ENCODE data around the gene AMDHD2. TPM values are rescaled to one million over a fixed set of nuclear protein-coding genes. Genes with fewer than 3 reads are reported as not detected.

The AMDHD2 gene
- total and polyA plus RNA-seq, 2 experiments from 2014 or later, result 20.2 to 68.1 TPM

DNA sequence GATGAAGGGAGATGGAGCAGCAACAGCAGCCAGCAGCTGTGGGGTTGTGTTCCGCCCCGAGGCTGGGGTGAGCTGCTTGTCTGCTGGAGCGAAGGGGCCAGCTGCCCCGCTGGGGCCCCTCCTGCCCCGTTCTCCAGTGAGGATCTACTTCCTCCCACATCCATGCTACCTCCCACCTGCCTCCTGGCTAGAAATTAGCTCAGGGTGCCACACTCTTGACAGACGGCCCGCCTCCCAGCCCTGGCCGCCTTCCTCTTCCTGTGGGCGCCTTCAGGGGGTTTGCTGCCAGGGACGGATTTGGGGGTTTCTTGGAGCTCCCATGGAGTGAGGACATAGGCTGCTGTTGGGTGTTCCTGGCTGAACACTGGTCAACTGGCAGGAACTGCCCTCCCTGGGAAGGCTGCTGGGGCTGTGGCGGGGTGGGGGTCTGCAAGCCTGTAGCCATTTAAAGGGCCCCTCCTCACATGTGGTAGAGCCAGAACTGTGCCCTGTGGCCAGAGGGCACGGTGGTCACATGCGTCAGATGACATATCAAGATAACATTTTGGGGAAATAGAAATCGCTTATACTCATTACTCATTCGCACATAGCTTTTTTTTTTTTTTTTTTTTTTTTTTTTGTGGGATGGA, 32.2 kb upstream of the AMDHD2 start:
- H3K79me2 ChIP-seq (replicated peaks; ENCODE audit: insufficient read depth), result 0 out of 2 replicates have a peak, but pooled peaks cover 3% of the 10 kb centered on the region
- no peaks in the 10 kb centered on the region for H3K36me3 ChIP-seq (ENCODE audit: insufficient read depth)
- H4K20me1 ChIP-seq (replicated peaks; ENCODE audit: insufficient read depth), result no peaks in the 10 kb centered on the region; the same call in 1 of the 2 replicates
- no peak overlapping the region for H3K27ac ChIP-seq (ENCODE audit: low read depth)
- no peak for ATAC-seq
- H3K4me3 ChIP-seq, result no peak overlapping the region
- no peak overlapping the region for H3K27ac Mint-ChIP-seq
- peaks cover 20% of the 10 kb centered on the region for H3K4me1 Mint-ChIP-seq
- no peaks in the 10 kb centered on the region for H3K4me1 ChIP-seq (ENCODE audit: insufficient read depth)
- TF ChIP-seq CREB1 (CRISPR knock-in tag; IDR thresholded peaks at IDR 0.05; ENCODE audit: low read depth), result no peak
- TF ChIP-seq ZNF331 (CRISPR knock-in tag; IDR thresholded peaks at IDR 0.05; ENCODE audit: low read depth), result no peak
- TF ChIP-seq, protein P1, sequence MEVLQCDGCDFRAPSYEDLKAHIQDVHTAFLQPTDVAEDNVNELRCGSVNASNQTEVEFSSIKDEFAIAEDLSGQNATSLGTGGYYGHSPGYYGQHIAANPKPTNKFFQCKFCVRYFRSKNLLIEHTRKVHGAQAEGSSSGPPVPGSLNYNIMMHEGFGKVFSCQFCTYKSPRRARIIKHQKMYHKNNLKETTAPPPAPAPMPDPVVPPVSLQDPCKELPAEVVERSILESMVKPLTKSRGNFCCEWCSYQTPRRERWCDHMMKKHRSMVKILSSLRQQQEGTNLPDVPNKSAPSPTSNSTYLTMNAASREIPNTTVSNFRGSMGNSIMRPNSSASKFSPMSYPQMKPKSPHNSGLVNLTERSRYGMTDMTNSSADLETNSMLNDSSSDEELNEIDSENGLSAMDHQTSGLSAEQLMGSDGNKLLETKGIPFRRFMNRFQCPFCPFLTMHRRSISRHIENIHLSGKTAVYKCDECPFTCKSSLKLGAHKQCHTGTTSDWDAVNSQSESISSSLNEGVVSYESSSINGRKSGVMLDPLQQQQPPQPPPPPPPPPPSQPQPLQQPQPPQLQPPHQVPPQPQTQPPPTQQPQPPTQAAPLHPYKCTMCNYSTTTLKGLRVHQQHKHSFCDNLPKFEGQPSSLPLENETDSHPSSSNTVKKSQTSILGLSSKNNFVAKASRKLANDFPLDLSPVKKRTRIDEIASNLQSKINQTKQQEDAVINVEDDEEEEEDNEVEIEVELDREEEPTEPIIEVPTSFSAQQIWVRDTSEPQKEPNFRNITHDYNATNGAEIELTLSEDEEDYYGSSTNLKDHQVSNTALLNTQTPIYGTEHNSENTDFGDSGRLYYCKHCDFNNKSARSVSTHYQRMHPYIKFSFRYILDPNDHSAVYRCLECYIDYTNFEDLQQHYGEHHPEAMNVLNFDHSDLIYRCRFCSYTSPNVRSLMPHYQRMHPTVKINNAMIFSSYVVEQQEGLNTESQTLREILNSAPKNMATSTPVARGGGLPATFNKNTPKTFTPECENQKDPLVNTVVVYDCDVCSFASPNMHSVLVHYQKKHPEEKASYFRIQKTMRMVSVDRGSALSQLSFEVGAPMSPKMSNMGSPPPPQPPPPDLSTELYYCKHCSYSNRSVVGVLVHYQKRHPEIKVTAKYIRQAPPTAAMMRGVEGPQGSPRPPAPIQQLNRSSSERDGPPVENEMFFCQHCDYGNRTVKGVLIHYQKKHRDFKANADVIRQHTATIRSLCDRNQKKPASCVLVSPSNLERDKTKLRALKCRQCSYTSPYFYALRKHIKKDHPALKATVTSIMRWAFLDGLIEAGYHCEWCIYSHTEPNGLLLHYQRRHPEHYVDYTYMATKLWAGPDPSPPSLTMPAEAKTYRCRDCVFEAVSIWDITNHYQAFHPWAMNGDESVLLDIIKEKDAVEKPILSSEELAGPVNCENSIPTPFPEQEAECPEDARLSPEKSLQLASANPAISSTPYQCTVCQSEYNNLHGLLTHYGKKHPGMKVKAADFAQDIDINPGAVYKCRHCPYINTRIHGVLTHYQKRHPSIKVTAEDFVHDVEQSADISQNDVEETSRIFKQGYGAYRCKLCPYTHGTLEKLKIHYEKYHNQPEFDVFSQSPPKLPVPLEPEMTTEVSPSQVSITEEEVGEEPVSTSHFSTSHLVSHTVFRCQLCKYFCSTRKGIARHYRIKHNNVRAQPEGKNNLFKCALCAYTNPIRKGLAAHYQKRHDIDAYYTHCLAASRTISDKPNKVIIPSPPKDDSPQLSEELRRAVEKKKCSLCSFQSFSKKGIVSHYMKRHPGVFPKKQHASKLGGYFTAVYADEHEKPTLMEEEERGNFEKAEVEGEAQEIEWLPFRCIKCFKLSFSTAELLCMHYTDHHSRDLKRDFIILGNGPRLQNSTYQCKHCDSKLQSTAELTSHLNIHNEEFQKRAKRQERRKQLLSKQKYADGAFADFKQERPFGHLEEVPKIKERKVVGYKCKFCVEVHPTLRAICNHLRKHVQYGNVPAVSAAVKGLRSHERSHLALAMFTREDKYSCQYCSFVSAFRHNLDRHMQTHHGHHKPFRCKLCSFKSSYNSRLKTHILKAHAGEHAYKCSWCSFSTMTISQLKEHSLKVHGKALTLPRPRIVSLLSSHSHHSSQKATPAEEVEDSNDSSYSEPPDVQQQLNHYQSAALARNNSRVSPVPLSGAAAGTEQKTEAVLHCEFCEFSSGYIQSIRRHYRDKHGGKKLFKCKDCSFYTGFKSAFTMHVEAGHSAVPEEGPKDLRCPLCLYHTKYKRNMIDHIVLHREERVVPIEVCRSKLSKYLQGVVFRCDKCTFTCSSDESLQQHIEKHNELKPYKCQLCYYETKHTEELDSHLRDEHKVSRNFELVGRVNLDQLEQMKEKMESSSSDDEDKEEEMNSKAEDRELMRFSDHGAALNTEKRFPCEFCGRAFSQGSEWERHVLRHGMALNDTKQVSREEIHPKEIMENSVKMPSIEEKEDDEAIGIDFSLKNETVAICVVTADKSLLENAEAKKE (CRISPR knock-in tag; IDR thresholded peaks at IDR 0.05), result no peak
- no peak for TF ChIP-seq ZNF114 (CRISPR knock-in tag; IDR thresholded peaks at IDR 0.05)
- no peak for TF ChIP-seq POLR2AphosphoS5 (IDR thresholded peaks at IDR 0.05; ENCODE audit: low read depth)
- TF ChIP-seq, protein P2, sequence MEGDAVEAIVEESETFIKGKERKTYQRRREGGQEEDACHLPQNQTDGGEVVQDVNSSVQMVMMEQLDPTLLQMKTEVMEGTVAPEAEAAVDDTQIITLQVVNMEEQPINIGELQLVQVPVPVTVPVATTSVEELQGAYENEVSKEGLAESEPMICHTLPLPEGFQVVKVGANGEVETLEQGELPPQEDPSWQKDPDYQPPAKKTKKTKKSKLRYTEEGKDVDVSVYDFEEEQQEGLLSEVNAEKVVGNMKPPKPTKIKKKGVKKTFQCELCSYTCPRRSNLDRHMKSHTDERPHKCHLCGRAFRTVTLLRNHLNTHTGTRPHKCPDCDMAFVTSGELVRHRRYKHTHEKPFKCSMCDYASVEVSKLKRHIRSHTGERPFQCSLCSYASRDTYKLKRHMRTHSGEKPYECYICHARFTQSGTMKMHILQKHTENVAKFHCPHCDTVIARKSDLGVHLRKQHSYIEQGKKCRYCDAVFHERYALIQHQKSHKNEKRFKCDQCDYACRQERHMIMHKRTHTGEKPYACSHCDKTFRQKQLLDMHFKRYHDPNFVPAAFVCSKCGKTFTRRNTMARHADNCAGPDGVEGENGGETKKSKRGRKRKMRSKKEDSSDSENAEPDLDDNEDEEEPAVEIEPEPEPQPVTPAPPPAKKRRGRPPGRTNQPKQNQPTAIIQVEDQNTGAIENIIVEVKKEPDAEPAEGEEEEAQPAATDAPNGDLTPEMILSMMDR (conservative IDR thresholded peaks at IDR 0.05; ENCODE audit: low read depth in 2 of 2), result no peak
- H3K36me3 Mint-ChIP-seq (ENCODE audit: low read depth), result no peaks in the 10 kb centered on the region; the same call in 2 of the 3 replicates
- DNase-seq (ENCODE audit: low spot score), result no peak
- H3F3A ChIP-seq (replicated peaks; ENCODE audit: low read depth), result no peaks in the 10 kb centered on the region
- no peak overlapping the region for H3K4me2 ChIP-seq
- H3K9me2 ChIP-seq (ENCODE audit: insufficient read depth), result no peaks in the 10 kb centered on the region
- H3K9me3 Mint-ChIP-seq, result no peaks in the 10 kb centered on the region
- peaks cover 17% of the 10 kb centered on the region for H3K27me3 Mint-ChIP-seq (ENCODE audit: insufficient read depth, low read depth, poor library complexity)
- H3K4me3 Mint-ChIP-seq, result no peak overlapping the region
- H3K27me3 ChIP-seq (ENCODE audit: insufficient read depth), result no peaks in the 10 kb centered on the region
- H2AFZ ChIP-seq, result no peak overlapping the region

Data from GM23338 (cell line).